GM21390 (cell line): ENCODE data around the gene CAPZA2.
"Not testable (repeated sequence)": the region's sequence is repeated elsewhere in the genome, so short reads cannot be mapped to it uniquely, and the experiment has no call there.

ENCODE experiments used
- ATAC-seq: cut with Tn5 transposase; IDR thresholded peaks from one replicate; pipeline ENCODE4 v1.9.1; 2021; ENCODE audit not compliant: unreplicated experiment

Gene CAPZA2

DNA sequence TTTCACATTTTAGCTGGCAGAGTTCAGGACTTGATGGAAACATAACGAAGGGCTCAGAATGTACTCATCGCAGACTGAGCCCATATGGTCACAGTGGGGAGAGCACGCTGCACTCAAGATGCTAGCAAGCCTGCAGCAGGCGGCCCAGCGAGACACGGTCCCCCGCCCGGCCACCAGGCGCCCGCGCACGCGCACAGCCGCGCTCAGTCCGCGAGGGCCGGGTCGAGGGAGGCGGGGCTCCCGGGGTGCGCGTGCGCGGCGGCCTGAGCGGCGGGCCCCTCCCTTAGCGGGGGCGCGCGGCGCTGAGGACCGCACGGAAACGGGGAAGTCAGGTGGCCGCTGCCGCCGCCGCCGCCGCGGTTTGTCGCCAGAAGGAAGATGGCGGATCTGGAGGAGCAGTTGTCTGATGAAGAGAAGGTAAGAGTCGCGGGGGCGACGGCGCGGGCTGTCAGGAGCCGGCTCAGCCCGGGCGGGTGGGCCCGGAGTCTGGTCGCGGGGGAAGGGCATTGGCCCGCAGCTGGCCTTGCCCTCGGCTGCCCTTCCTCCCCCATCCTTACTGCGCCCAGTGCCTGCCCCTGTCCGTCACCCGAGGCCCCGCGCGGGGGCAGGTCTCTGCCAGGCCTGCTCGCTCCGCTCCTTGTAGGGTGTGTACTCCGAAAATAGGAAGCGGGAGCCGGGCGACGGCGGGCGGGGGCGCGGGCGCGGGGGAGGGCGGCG is at the start of gene CAPZA2:
CAPZA2 (plus strand) TSS at position 354 of the 717 bp plus-strand sequence; CDS start at position 379, 25 bp downstream.
- peak; percentile 85 for ATAC-seq

DNA sequence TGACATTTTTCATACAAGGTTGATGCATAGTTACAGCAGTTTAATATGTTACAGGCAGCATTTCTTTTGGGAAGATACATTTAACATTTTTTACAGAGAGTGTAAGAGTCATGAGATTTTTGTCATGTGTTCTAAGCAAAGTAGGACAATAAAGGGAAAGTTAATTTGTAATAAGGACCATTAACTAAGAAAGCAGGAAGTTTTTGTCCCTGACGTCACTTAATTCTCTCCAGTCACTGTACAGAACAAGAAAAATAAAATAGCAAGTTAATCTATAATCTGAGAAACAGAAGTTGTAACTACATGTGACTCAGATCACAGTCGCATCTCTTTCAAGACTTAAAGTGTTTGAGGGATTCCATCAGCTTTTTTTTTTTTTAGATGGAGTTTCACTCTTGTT is 49.5 kb upstream of the CAPZA2 start:
- ATAC-seq, result no peak

DNA sequence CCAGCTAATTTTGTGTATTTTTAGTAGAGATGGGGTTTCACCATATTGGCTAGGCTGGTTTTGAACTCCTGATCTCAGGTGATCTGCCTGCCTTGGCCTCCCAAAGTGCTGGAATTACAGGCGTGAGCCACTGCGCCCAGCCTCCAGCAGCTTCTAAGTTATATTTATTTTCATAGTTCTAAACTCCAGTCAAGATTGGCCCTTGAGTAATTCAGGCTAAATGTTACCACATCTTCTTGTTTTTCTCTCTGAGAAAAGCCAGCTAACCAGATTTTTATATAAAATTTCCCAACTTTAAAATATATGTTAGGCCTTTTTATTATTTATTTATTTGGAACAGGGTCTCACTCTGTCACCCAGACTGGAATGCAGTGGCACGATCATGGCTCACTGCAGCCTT is 49.0 kb upstream of the CAPZA2 start:
- ATAC-seq, result not testable (repeated sequence)

DNA sequence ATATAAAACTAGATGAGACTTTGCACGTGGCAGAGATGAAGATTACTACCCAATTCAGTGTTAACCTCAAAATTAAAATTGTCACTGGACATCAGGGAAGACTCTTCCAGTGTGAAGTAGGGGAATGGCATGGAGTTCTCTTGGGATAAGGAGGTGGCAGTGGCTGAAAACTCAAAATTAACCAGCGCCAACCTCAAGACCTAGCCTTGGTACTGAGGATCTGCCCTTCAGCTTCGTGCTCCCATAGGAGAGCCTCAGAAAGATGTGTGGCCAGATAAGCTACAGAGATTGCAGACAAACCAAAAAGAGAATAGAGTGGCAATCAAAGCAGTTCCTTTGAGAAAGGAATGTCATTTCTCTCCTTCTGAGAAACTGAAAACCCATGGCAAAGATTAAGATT is 47.3 kb upstream of the CAPZA2 start:
- ATAC-seq, result no peak

DNA sequence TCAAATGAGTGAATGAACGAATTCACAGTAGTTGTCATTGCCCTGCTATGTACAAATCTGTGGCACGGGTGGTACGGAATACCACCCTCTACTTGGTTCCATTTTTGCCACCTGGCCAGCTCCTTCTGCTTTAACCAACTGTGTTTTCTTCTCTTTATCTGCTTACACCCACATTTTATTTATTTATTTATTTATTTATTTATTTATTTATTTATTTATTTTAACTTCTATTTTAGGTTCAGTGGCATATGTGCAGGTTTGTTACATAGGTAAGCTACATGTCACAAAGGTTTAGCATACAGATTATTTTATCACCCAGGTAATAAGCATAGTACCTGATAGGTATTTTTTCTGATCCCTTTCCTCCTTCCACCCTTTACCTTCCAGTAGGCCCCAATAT is 42.2 kb upstream of the CAPZA2 start:
- ATAC-seq, result no peak

DNA sequence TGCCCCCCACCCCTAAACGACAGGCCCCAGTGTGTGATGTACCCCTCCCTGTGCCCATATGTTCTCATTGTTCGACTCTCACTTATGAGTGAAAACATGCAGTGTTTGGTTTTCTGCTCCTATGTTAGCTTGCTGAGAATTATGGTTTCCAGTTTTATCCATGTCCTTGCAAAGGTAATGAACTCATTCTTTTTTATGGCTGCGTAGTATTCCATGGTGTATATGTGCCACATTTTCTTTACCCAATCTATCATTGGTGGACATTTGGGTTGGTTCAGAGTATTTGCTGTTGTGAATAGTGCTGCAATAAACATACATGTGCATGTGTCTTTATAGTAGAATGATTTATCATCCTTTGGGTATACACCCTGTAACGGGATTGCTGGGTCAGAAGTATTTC is 40.7 kb upstream of the CAPZA2 start:
- not testable (repeated sequence) for ATAC-seq

DNA sequence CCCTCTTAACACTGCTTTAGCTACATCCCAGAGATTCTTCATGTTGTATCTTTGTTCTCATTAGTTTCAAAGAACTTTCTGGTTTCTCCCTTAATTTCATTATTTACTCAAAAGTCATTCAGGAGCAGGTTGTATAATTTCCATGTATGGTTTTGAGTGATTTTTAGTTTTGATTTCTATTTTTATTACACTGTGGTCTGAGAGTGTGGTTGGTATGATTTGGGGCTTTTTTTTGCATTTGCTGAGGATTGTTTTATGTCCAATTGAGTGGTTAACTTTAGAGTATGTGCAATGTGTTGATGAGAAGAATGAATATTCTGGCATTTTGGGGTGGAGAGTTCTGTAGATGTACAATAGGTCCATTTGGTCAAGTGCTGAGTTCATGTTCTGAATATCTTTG is 37.9 kb upstream of the CAPZA2 start:
- ATAC-seq, result no peak

DNA sequence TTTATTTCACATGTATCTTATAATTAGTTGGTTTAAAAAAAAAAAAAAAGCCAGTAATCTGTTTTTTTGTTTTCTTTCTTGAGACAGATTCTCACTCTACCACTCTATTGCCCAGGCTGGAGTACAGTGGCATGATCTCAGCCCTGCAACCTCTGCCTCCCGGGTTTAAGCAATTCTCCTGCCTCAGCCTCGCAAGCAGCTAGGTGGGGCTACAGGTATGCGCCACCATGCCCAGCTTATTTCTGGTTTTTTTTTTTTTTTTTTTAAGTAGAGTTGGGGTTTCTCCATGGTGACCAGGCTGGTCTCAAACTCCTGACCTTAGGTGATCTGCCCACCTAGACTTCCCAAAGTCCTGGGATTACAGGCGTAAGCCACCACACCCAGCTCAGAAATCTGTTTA is 34.1 kb upstream of the CAPZA2 start:
- ATAC-seq, result no peak

DNA sequence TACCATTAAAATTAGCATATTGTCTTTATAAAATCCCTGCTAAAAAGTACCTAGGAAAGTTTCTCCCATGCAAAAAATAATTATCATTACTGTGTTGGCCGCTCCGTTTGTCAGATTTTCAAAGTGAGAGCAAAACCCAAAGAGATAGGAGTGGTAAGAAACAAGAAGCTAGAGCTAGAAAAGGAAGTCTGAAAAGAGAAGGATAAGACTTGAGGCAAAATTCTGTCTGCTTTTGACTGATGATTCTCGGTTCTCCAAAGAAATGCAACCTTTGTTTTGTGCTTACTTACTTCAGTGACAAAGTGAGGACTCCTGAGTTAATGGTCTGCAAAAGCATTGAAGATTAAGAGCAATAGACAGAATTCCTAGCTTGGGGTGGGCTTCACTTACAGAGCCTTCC is 33.3 kb upstream of the CAPZA2 start:
- no peak for ATAC-seq

DNA sequence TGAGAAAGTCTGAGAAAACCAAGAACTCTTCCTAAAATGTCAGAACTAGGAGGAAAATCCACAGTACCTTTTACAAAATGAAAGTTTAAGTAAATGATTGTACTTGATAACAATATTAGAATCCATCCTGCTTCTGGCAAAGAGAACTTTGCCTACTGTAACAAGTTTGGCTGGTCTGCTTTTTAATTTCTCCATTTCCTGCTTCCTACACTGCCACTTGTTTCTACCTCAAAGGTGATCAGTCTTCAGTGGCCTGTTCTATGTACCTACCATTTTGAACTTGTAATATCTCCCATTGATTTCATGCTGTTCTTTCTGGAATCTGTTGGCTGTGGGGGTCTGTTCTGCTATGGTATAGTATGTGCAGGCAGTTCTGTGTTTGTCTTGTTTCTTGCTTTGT is 32.9 kb upstream of the CAPZA2 start:
- ATAC-seq, result no peak

DNA sequence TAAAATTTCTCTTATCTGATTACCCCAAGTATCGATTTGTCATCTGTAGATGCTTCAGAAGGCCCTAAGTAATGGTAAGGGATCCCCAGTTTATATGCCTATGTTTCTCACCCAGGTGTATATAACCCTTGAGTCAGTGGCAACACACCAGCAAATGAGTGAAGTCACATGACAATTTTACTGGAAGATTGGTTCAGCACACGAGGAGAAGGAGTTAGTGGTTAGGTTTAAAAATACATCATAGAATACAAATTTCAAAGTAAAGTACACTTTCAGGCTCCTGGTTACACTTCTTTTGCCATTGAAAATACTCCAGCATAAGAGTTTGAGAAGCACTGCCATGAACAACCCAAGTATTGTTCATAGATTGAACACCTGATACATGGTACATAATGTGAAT is 29.7 kb upstream of the CAPZA2 start:
- no peak for ATAC-seq

DNA sequence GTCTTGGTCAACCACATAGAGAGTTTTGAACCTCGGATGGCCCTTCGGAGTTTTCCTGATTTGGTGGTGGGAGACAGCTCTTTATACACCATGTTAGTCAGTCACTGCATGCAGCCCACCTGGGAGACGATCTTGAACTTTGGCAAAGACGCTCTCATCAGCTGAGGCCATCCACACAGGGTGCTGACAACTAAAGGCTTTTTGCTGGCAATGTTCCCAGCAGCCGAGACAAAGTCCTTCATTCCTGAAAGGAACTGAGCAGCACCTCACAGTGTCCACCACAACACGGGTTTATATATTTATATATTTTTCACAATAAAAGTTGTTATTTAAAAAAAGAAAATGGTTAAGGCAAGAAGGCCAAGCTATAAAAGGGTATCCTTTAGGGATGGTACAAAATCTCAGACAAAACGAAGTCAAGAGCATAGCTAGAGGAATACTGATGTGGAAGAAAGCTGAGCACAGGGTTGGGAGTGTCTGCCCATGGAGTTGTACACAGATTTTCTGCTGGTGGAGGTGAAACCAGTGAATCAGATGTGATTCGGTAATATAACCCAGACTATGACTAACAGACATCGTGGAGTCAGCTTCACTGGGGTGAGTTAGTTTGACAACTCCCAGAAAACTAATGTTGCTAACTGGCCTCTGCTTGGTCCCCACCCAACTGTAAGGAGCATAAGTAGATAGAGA is 27.4 kb upstream of the CAPZA2 start:
- no peak for ATAC-seq

DNA sequence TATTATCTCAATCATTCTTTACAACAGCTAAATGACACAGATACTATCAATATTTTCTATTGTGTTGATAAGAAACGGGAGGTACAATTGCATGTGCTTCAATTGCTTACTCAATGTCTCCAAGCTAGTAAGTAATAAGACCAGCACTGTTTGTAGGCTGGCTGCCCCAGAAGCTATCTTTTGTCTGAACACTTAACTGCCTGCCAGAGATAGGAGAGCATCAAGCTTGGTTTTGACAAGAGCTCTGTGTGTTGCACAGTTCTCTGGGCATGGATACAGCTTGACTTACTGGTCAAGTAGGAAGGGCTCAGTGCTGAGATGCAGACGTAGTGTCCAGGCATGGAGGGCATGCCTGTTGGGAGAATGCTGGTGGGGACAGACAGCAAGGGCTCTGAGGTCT is 26.3 kb upstream of the CAPZA2 start:
- ATAC-seq, result no peak

DNA sequence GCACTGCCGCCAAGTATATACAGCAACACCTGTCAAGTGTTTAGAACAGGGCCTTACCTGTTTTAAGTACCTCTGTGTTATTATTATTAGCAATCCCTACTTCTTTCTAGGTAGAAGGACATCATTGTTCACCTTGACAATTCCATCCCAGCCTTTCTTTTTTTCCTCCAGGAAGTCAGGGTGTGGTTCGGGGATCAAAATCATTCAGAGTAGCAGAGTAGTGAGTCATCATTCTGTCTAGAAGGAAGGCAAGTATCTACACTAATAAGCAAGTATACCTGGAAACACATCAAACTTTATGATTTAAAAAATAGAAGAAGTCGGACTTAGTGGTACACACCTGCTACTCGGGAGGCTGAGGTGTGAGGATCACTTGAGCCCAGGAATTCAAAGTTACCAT is 25.5 kb upstream of the CAPZA2 start:
- ATAC-seq, result no peak

DNA sequence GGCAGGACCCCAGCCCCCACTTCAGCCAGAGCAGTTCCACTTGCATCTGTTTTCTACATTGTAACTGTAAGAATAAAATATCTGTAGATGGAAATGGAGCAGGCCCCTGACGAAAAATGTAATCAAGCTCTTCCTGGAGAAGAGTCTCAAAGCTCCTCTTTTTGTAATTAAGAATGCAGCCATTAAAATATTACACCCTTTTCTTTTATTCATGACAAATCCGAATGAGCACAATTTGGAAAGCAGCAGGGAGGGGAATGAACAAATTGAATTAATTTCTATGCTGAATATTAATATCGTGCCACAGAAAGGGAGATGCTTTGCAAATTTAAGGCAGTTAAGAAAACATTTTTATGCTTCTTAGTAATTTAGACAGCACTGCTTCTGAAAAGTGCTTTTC is 24.8 kb upstream of the CAPZA2 start:
- no peak for ATAC-seq

DNA sequence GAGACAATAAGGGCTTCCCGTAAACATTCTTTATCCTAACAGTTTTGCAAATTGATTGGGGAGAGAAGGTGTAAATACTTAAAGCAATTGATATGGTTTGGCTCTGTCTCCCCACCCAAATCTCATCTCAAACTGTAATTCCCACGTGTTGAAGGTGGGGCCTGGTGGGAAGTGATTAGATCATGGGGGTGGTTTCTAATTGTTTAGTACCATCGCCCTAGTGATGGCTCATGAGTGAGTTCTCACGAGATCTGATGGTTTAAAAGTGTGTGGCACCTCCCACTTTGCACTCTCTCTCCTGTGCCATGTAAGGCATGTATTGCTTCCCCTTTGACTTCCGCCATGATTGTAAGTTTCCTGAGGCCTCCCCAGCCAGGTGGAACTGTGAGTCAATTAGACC is 22.1 kb upstream of the CAPZA2 start:
- ATAC-seq, result no peak

DNA sequence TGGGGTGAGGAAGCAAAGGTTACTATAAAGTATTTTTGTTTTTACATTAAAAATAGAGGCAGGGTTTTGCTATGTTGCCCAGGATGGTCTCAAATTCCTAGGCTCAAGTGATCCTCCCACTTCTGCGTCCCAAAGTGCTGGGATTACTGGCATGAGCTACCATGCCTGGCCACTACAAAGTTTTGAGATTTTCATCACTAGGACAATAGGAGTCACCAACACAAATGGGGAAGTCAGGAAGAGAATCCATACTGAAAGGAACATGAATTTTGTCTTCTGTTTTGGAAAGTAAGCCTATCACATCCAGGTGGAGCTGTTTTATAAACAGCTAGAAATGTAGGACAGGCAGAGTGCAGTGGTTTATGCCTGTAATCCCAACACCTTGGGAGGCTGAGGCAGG is 20.0 kb upstream of the CAPZA2 start:
- ATAC-seq, result no peak

DNA sequence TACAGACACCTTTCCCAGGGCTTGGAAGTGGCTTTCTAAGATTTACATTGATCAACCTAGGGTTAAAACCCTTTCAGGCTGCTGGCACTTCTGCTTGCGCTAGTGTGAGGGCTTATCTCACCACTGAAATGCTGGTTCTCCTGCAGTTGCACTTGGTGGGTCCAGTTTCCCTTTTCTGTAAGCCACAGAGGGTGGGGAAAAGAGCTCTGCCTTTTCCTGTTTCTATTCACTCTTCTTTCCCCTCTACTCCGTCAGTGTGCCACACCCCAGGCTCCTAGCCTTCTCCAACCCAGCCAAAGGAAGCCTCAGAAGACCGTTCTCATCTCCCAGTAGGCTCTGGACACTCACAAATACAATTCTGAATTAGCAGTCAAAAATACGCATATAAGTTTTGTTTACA is 19.0 kb upstream of the CAPZA2 start:
- no peak for ATAC-seq

DNA sequence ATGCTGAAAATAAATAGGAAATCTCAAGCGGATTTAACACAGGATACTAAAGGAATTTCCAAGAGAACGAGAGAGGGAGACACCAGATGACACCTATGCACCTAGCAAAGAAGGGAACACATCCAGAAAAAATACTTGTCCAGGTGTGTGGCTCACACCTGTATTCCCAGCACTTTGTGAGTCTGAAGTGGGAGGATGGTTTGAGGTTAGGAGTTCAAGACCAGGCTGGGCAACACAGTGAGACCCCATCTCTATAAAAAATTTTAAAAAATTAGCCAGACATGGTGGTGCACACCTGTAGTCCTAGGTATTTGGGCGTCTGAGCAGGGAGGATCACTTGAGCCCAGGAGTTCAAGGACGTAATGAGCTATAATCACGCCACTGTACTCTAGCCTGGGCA is 11.2 kb upstream of the CAPZA2 start:
- no peak for ATAC-seq

DNA sequence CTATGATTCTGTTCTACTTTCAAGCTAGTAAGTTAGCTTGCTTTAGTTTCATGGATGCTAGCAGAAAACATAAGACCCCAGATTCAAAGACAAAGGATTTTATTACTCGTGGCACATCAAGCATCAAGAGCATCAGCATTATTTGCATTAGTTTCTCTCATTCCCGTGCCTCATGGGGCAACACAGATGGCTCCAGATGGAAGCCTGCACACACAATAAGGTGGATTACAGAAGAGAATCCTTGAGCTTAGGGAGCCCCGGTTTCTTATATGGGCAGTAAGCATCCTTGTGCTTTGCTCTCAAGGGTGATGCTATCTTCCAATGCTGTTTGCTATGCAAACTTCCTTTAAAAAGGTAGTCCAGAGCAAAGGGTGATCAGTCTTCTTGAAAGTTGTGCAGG is 10.7 kb upstream of the CAPZA2 start:
- ATAC-seq, result no peak

DNA sequence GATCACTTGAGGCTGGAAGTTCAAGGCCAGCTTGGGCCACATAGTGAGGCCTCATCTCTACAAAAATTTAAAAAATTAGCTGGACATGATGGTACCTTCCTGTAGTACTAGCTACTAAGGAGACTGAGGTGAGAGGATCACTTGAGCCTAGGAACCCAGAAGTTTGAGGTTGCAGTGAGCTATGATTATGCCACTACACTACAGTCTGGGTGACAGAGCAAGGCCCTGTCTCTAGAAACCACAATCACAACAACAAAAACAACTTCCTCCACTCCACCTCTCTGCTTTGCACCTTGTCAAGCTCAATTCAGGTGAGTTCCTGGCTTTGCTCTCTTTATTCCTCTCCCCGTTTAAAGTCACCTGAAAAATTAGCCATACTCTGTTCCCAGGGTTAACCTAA is 8.3 kb upstream of the CAPZA2 start:
- ATAC-seq, result no peak

DNA sequence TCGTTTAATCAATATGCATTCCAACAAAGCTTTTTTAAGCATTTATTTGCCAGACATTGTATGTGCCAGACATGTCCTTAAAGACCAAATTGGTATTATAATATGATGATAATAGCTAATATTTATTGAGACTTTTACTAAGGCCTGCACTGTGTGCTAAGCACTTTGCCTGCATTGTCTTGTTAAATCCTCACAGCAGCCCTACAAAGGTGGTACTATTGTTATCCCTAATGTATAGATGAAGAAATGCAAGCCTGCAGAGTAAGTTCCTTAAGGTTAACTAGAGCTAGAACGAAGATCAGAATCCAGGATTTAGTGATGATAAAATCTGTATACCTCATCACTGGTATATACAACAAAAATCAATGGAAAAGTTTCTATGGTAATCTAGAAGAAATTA is 5.3 kb upstream of the CAPZA2 start:
- no peak for ATAC-seq

DNA sequence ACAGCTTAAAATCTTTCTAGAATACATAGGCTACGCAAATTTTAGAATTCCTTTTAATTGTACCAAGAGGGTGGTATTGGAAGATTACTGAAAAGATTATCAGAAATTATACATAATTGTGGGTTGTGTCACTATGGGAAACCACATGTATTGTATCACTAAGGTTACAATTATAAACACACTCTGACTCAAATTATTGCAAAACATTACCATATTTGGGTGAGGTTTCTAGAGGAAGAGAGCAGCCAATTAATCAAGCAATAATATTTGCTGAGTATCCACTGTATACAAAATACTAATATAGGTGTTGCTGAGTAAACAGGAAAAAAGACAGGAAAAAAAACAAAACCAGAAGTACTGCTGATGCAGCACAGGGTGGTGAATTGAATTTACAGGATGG is 3.1 kb upstream of the CAPZA2 start:
- no peak for ATAC-seq
